HepG2 (cell line): ENCODE measurements around the gene SLC7A6OS. TPM values are rescaled to one million over a fixed set of nuclear protein-coding genes. Genes with fewer than 3 reads are reported as not detected.
A peak's percentile ranks its signal among the peaks of the same experiment; 100 is the strongest.

Experiments used
- ARNT2 ChIP-seq: sonication (generic); formaldehyde crosslinking; IDR thresholded peaks from 2 replicates; pipeline ENCODE4 v1.8.0; 2022; ENCODE audit warnings: mild to moderate bottlenecking, low read depth, missing genetic modification reagents, moderate library complexity
- ETV6 ChIP-seq: sonication (generic); formaldehyde crosslinking; conservative IDR thresholded peaks from 2 replicates; pipeline ENCODE4 v1.4.0; 2020; ENCODE audit warnings: missing genetic modification reagents
- GTF3A ChIP-seq: sonication (generic); formaldehyde crosslinking; conservative IDR thresholded peaks from 2 replicates; pipeline ENCODE4 v1.4.0; 2020; ENCODE audit warnings: mild to moderate bottlenecking, missing genetic modification reagents
- MED8 ChIP-seq: sonication (generic); formaldehyde crosslinking; IDR thresholded peaks from 2 replicates; pipeline ENCODE4 v1.8.1; 2023; ENCODE audit warnings: mild to moderate bottlenecking, missing genetic modification reagents; ENCODE audit not compliant: insufficient replicate concordance
- MTA1 ChIP-seq: sonication (generic); formaldehyde crosslinking; IDR thresholded peaks from 2 replicates; pipeline ENCODE4 v1.4.0; 2020; ENCODE audit warnings: missing genetic modification reagents, mild to moderate bottlenecking, borderline replicate concordance
- MYPOP ChIP-seq: sonication (generic); formaldehyde crosslinking; IDR thresholded peaks from 2 replicates; pipeline ENCODE4 v1.8.1; 2023; ENCODE audit warnings: mild to moderate bottlenecking, moderate library complexity, missing genetic modification reagents
- PHF21A ChIP-seq: sonication (generic); formaldehyde crosslinking; IDR thresholded peaks from 2 replicates; pipeline ENCODE4 v1.5.0; 2020; ENCODE audit warnings: mild to moderate bottlenecking, missing genetic modification reagents
- RBM22 ChIP-seq: fragments of 200-400 bp; formaldehyde crosslinking; optimal IDR thresholded peaks from 2 replicates; pipeline ENCODE3; 2017; ENCODE audit warnings: mild to moderate bottlenecking, low read length, moderate library complexity
- RCOR2 ChIP-seq: IDR thresholded peaks from 2 replicates; pipeline ENCODE4 v1.6.1; 2016; ENCODE audit warnings: missing biosample characterization, missing genetic modification reagents
- REXO4 ChIP-seq: sonication (generic); formaldehyde crosslinking; IDR thresholded peaks from 2 replicates; pipeline ENCODE4 v1.8.0; 2022; ENCODE audit warnings: missing genetic modification reagents, mild to moderate bottlenecking, borderline replicate concordance
- SIN3A ChIP-seq: IDR thresholded peaks from 2 replicates; pipeline ENCODE4 v1.6.1; 2011; ENCODE audit warnings: low read depth, mild to moderate bottlenecking, control low read depth, low read length, borderline replicate concordance
- ZFX ChIP-seq: sonication (generic); formaldehyde crosslinking; IDR thresholded peaks from 2 replicates; pipeline ENCODE4 v1.4.0; 2020; ENCODE audit warnings: mild to moderate bottlenecking, low read depth, missing genetic modification reagents, moderate library complexity
- ZIK1 ChIP-seq: sonication (generic); formaldehyde crosslinking; IDR thresholded peaks from 2 replicates; pipeline ENCODE4 v1.5.0; 2020; ENCODE audit warnings: mild to moderate bottlenecking, low read depth, missing genetic modification reagents, borderline replicate concordance
- ZNF274 ChIP-seq: sonication (generic); formaldehyde crosslinking; IDR thresholded peaks from 2 replicates; pipeline ENCODE4 v1.5.1; 2020; ENCODE audit warnings: mild to moderate bottlenecking, missing genetic modification reagents
- ZNF333 ChIP-seq: sonication (generic); formaldehyde crosslinking; IDR thresholded peaks from 2 replicates; pipeline ENCODE4 v1.4.0; 2020; ENCODE audit warnings: mild to moderate bottlenecking, missing genetic modification reagents, borderline replicate concordance
- ZNF564 ChIP-seq: sonication (generic); formaldehyde crosslinking; IDR thresholded peaks from 2 replicates; pipeline ENCODE4 v1.8.1; 2023; ENCODE audit warnings: mild to moderate bottlenecking, missing genetic modification reagents
- ZXDC ChIP-seq: sonication (generic); formaldehyde crosslinking; IDR thresholded peaks from 2 replicates; pipeline ENCODE4 v1.5.0; 2020; ENCODE audit warnings: mild to moderate bottlenecking, missing genetic modification reagents
- polyA plus RNA-seq, 8 experiments: library from polyadenylated mRNA; depleted of rRNA in 3 of 8; stranded (reverse) in 7 of 8; unstranded in 1 of 8; fragments of >200 nt; fragmentation: Illumina TruSeq in 4 of 8; extraction: Trizol in 4 of 8; gene quantifications; 2 replicates each; pipeline versions ENCODE4 v1.2.1 to v1.2.3, GENCODE V29; 2011 to 2016; ENCODE audit warnings: low read depth in 4 of 8, missing spikeins in 1 of 8, mixed read lengths in 1 of 8; ENCODE audit not compliant: insufficient read depth in 1 of 8
- total RNA-seq, 5 experiments: library from RNA; depleted of rRNA; stranded (reverse); fragments of >200 nt; fragmentation: Illumina TruSeq; extraction: Trizol; gene quantifications; 2 replicates each; pipeline ENCODE4 v1.2.3, GENCODE V29; 2016; ENCODE audit warnings: low read depth in 1 of 5
- TF ChIP-seq, protein P1 (sequence below): sonication (generic); formaldehyde crosslinking; IDR thresholded peaks from 2 replicates; pipeline ENCODE4 v1.4.0; 2020; ENCODE audit warnings: missing genetic modification reagents, mild to moderate bottlenecking, borderline replicate concordance
- TF ChIP-seq, protein P2 (sequence below): sonication (generic); formaldehyde crosslinking; conservative IDR thresholded peaks from 2 replicates; pipeline ENCODE4 v1.4.0; 2020; ENCODE audit warnings: missing genetic modification reagents

The SLC7A6OS gene
- total and polyA plus RNA-seq, 2 of the 13 experiments (the other 11 are each of a cell fraction or from before 2014, with no cell fraction given): 11.2 to 21.5 TPM

GRCh38 chr16:68310774-68311511 lies at the start of gene SLC7A6OS, which contains the start of gene PRMT7 (continued):
- TF ChIP-seq, protein P1, sequence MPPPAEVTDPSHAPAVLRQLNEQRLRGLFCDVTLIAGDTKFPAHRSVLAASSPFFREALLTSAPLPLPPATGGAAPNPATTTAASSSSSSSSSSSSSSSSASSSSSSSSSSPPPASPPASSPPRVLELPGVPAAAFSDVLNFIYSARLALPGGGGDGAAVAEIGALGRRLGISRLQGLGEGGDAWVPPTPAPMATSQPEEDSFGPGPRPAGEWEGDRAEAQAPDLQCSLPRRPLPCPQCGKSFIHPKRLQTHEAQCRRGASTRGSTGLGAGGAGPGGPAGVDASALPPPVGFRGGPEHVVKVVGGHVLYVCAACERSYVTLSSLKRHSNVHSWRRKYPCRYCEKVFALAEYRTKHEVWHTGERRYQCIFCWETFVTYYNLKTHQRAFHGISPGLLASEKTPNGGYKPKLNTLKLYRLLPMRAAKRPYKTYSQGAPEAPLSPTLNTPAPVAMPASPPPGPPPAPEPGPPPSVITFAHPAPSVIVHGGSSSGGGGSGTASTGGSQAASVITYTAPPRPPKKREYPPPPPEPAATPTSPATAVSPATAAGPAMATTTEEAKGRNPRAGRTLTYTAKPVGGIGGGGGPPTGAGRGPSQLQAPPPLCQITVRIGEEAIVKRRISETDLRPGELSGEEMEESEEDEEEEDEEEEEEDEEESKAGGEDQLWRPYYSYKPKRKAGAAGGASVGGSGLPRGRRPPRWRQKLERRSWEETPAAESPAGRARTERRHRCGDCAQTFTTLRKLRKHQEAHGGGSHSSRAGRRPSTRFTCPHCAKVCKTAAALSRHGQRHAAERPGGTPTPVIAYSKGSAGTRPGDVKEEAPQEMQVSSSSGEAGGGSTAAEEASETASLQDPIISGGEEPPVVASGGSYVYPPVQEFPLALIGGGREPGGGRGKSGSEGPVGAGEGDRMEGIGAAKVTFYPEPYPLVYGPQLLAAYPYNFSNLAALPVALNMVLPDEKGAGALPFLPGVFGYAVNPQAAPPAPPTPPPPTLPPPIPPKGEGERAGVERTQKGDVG (CRISPR knock-in tag): peak; percentile 99
- peak; percentile 96; the same call in 1 of the 2 replicates for TF ChIP-seq REXO4
- TF ChIP-seq ZNF274 (CRISPR knock-in tag): peak; percentile 100
- peak; percentile 97; the same call in 1 of the 2 replicates for TF ChIP-seq ETV6
- peak; percentile 57 for TF ChIP-seq PHF21A (CRISPR knock-in tag)
- TF ChIP-seq RCOR2 (CRISPR knock-in tag): peak; percentile 92
- peak; percentile 94 for TF ChIP-seq SIN3A
- TF ChIP-seq ZFX (CRISPR knock-in tag): peak; percentile 96
- TF ChIP-seq, protein P2, sequence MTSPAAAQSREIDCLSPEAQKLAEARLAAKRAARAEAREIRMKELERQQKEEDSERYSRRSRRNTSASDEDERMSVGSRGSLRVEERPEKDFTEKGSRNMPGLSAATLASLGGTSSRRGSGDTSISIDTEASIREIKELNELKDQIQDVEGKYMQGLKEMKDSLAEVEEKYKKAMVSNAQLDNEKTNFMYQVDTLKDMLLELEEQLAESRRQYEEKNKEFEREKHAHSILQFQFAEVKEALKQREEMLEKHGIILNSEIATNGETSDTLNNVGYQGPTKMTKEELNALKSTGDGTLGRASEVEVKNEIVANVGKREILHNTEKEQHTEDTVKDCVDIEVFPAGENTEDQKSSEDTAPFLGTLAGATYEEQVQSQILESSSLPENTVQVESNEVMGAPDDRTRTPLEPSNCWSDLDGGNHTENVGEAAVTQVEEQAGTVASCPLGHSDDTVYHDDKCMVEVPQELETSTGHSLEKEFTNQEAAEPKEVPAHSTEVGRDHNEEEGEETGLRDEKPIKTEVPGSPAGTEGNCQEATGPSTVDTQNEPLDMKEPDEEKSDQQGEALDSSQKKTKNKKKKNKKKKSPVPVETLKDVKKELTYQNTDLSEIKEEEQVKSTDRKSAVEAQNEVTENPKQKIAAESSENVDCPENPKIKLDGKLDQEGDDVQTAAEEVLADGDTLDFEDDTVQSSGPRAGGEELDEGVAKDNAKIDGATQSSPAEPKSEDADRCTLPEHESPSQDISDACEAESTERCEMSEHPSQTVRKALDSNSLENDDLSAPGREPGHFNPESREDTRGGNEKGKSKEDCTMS (CRISPR knock-in tag): 0 out of 2 replicates have a peak, but pooled peaks have one; percentile 29
- peak; percentile 98; the same call in 1 of the 2 replicates for TF ChIP-seq ZXDC (CRISPR knock-in tag)
- TF ChIP-seq ZNF333 (CRISPR knock-in tag): peak; percentile 96
- peak; percentile 99 for TF ChIP-seq ZNF564 (CRISPR knock-in tag)
- TF ChIP-seq GTF3A: 0 out of 2 replicates have a peak, but pooled peaks have one; percentile 49
- TF ChIP-seq MED8 (CRISPR knock-in tag): peak; percentile 98
- TF ChIP-seq MTA1: peak; percentile 91; the same call in 1 of the 2 replicates
- TF ChIP-seq ZIK1 (CRISPR knock-in tag): peak; percentile 99
- peak; percentile 98 for TF ChIP-seq MYPOP
- TF ChIP-seq RBM22: peak; percentile 77
- peak; percentile 100 for TF ChIP-seq ARNT2
